IPS DF 6.9 (cell line): ENCODE results near the gene ACYP2.
"Not testable (repeated sequence)": the region's sequence is repeated elsewhere in the genome, so short reads cannot be mapped to it uniquely, and the experiment has no call there.

Source experiments
- DNase-seq: peaks from one replicate; pipeline ENCODE4 v3.0.0-alpha.2; 2013; ENCODE audit warnings: low read depth, low spot score
- H3K27ac ChIP-seq: one replicate; pipeline ENCODE4 v1.5.1; 2013; ENCODE audit warnings: low read length, control low read depth
- H3K27me3 ChIP-seq: 2 replicates; pipeline ENCODE4 v1.6.1; 2013; ENCODE audit warnings: mild to moderate bottlenecking, low read length; ENCODE audit not compliant: control insufficient read depth, insufficient read depth
- H3K36me3 ChIP-seq: 2 replicates; pipeline ENCODE4 v1.6.1; 2013; ENCODE audit warnings: low read length; ENCODE audit not compliant: control insufficient read depth, insufficient read depth
- H3K4me1 ChIP-seq: 2 replicates; pipeline ENCODE4 v1.6.1; 2013; ENCODE audit warnings: low read length; ENCODE audit not compliant: control insufficient read depth, insufficient read depth
- H3K4me3 ChIP-seq: 2 replicates; pipeline ENCODE4 v1.5.1; 2013; ENCODE audit warnings: mild to moderate bottlenecking, low read length
- H3K9me3 ChIP-seq: 2 replicates; pipeline ENCODE4 v1.6.1; 2013; ENCODE audit warnings: low read length, inconsistent platforms; ENCODE audit not compliant: control insufficient read depth, insufficient read depth
- WGBS: extraction: QIAGEN DNeasy Blood & Tissue Kit; methylation state at CpG from one replicate; pipeline ENCODE4 v1.1.7; 2013; ENCODE audit warnings: mixed read lengths, missing lambda C conversion rate; ENCODE audit not compliant: insufficient read length, insufficient coverage; 5-methylcytosine and 5-hydroxymethylcytosine counted together

ACYP2 gene

DNA sequence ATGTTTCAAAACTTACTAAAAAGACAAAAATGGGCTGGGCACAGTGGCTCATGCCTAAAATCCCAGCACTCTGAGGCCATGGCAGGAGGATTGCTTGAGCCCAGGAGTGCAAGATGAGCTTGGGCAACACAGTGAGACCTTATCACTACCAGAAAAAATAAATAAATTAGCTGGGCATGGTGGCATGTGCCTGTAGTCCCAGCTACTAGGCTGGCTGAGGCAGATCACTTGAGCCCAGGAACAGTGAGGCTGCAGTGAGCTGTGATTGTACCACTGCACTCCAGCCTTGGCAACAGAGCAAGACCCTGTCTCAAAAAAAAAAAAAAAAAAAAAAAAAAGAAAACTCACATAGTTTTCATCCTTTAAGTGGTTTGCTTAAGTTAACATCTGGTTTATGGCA, 134.2 kb downstream of the ACYP2 start:
- DNase-seq = no peak
- no peaks in the 10 kb centered on the region for H3K9me3 ChIP-seq
- no peaks in the 10 kb centered on the region for H3K27me3 ChIP-seq
- H3K27ac ChIP-seq = no peak overlapping the region
- H3K4me3 ChIP-seq = no peak overlapping the region
- no peaks in the 10 kb centered on the region for H3K4me1 ChIP-seq
- H3K36me3 ChIP-seq = no peaks in the 10 kb centered on the region

DNA sequence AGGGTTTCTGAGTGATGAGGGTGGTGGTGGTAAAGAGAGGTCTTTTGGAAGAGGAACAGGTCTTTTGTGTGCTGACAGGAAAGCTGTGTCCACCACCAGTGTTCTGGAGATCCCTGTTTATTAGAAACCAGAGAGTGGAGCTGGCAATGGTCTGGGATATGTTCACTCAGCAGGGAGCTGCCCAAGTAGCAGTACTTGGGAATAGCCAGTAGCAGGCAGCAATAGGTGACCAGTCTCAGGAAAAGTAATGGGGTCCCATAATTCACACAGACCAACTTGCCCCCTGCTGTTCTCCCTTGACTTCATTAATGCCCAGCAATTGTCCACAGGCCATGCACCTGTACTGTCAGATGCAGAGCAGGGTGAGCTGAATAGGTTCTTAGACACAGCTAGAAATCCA, 138.8 kb downstream of the ACYP2 start:
- DNase-seq = no peak
- Histone ChIP-seq H3K9me3 (no peaks in the 10 kb centered on the region), H3K27me3 (no peaks in the 10 kb centered on the region), H3K4me3 (no peak overlapping the region), H3K36me3 (no peaks in the 10 kb centered on the region), H3K27ac (no peak overlapping the region), H3K4me1 (no peaks in the 10 kb centered on the region)

DNA sequence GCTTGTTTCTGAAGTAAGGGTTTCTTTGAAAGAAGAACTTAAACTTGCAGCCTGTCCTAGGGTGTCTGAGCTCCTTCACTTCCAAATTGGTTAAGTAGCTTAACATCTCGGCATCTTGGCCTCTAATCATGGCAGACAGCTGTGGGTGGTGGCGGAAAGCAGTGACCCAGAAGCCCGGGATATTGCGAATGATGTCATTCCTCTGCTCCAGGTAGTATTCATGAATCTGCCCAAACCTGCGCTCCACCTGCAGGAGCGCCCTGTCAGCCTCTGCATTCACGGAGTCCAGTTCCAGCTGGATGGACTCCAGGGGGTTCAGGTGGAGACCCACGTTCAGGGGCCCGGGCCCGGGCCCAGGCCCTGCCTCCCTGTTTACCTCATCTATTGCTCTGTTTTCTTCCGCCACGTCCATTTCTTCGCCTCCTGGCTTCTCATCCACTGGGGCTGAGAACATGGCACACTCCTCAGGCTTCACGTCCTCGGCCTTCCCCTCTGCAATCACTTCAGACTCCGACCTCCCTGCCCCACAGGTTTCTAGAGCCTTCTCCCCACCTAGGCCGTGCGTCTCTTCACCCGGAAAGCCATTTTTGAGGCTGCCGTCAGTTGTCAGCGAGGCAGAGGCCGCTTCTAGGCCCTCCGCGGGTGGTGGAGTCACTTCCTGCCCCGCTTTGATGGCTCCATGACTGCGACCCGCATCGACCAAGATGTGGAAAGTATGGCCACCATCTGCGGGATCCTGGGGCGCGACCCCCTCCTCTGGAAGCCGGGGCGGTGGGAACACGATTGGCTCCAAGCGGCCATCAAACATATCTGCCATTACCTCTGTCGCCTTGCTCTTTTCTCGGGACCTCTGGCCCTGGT, 140.0 kb downstream of the ACYP2 start:
- Histone ChIP-seq H3K27me3 (no peaks in the 10 kb centered on the region), H3K4me1 (no peaks in the 10 kb centered on the region), H3K9me3 (no peaks in the 10 kb centered on the region), H3K36me3 (no peaks in the 10 kb centered on the region), H3K4me3 (no peak overlapping the region), H3K27ac (no peak overlapping the region)
- WGBS = no CpG with 5 or more reads among the region's 37 CpGs
- DNase-seq = no peak

DNA sequence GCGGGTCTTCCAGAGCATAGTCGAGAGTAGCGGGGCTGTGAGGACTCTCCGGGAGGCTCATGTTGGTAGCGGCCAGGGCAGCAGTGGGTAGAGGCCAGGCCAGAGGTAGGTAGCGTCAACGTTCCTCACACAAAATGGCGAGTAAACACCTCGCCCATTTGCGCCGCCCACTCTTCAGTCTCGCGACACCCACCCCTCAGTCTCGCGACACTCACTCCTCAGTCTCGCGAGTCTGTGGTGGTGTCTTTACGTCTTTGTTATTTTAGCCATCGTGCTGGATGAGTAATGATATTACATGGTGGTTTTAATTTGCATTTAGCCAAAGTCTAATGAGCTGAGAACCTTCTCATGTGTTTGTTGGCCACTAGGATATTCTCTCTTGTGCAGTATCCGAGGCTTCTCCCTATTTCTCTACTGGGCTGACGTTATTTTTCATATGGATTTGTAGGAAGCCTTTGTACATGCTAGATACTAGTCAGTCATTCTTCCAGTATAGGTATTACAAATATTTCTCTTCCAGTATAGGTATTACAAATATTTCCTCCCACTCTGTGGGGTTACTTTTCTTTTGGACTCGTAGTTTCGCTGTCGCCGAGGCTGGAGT, 140.8 kb downstream of the ACYP2 start, which contains the start of gene TSPYL6:
TSPYL6 (minus strand) TSS at position 139 of the 604 bp plus-strand sequence; CDS start at position 61, 78 bp downstream.
- no peaks in the 10 kb centered on the region for H3K9me3 ChIP-seq
- H3K27ac ChIP-seq = no peak within 1 kb of the TSS
- no peak within 1 kb of the TSS for H3K4me3 ChIP-seq
- no peaks in the 10 kb centered on the region for H3K4me1 ChIP-seq
- no peaks in the 10 kb centered on the region for H3K36me3 ChIP-seq
- H3K27me3 ChIP-seq = no peaks in the 10 kb centered on the region
- no peak for DNase-seq
- WGBS = no CpG with 5 or more reads among the region's 25 CpGs

DNA sequence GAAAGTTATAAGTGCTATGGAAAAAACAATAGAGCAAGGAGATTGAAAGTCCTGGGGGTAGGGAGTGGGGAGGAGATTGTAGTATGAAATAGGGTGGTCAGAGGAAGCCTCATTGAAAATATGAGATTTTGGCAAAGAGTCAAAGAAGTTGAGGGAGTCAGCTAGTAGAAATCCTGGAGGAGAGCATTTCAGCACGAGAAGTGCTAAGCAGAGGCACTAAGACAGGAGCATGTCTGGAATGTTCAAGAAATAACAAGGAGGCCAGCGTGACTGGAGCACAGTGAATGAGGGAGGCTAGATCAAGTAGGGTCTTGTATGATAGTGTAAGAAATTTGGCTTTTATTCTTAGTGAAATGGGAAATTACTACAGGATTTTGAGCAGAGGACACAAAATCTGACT, 142.8 kb downstream of the ACYP2 start:
- DNase-seq = no peak
- H3K27ac ChIP-seq = no peak overlapping the region
- no peaks in the 10 kb centered on the region for H3K9me3 ChIP-seq
- WGBS = no CpG with 5 or more reads among the region's 2 CpGs
- no peaks in the 10 kb centered on the region for H3K4me1 ChIP-seq
- H3K27me3 ChIP-seq = no peaks in the 10 kb centered on the region
- no peak overlapping the region for H3K4me3 ChIP-seq
- no peaks in the 10 kb centered on the region for H3K36me3 ChIP-seq

DNA sequence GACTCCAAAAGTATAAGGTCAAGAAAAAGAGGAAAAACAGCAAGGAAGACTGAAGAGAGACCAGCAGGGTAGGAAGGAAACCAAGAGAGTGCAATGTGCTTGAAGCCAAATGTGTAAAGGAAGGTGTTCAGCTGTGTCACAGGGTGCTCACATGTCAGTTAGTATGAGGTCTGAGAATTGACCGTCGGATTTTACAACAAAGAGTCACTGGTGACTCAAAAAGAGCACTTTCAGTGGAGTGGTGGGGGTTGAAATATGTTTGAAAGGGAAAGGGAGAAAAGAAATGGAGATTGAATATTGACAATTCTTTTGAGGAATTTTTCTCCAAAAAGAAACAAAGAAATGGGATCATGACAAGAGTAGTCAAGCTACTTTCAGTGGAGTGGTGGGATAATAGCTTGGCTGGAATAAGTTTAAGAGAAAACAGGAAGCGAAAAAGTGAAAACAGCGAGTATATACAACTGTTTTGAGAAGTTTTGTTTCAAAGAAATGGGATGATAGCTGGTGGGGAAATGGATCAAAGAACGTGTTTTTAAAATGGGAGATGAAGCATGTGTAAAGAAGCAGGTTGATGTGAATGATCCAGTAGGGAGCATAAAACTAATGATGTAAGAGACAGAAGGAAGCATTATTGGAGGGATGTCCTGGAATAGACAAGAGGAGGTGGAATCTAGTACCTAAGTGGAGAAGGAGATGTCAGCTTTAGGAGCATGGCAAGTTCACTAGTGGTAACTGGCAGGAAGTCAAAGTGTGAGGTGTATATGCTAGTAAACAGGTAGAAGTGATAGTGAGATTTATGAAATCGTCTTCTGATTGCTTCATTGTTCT, 144.2 kb downstream of the ACYP2 start:
- no peaks in the 10 kb centered on the region for H3K36me3 ChIP-seq
- no peak overlapping the region for H3K27ac ChIP-seq
- H3K4me1 ChIP-seq = no peaks in the 10 kb centered on the region
- H3K9me3 ChIP-seq = no peaks in the 10 kb centered on the region
- no peak overlapping the region for H3K4me3 ChIP-seq
- no peaks in the 10 kb centered on the region for H3K27me3 ChIP-seq
- DNase-seq = no peak
- WGBS = 100% methylated on average over 1 of the region's 6 CpGs

DNA sequence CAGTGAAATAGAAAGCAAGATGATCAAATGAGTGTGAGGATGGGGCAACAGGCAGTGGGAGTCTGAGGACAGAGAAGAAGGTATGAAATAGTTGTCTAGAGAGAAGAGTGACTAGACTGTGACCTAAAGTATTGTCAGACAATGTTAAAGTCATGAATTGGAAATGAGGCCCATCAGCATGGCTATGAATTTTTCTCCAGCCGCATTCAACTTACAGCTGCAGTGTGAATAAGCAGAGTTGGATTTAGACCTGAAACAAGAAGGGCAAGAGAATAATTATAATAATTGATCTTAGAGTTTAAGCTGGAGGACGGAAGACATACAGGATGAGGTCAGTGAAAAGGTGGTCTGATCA, 144.8 kb downstream of the ACYP2 start:
- Histone ChIP-seq H3K4me3 (no peak overlapping the region), H3K27ac (no peak overlapping the region), H3K4me1 (no peaks in the 10 kb centered on the region), H3K36me3 (no peaks in the 10 kb centered on the region), H3K27me3 (no peaks in the 10 kb centered on the region), H3K9me3 (no peaks in the 10 kb centered on the region)
- no peak for DNase-seq
- WGBS = no CpG with 5 or more reads among the region's 2 CpGs

DNA sequence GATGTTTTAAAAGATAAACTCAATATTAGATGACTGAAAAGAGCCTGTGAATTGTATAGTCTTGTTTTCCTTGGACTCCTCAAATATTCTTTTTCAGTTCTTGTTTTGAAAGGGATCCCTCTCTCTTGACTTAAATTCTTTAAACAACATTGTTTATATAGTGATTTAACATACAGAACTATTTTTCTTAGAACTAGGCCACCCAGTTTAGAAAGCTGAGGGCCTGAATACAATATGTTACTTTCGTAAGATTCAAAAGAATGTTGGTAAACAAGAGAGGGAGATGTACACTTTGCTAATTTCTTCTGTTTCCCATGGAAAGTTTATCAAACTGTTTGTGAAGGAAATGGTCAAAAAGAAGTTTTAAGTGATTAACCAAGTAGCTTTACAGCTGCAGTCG, 146.1 kb downstream of the ACYP2 start:
- Histone ChIP-seq H3K9me3 (no peaks in the 10 kb centered on the region), H3K27ac (no peak overlapping the region), H3K4me3 (no peak overlapping the region), H3K4me1 (no peaks in the 10 kb centered on the region), H3K27me3 (no peaks in the 10 kb centered on the region), H3K36me3 (no peaks in the 10 kb centered on the region)
- no CpG with 5 or more reads among the region's 2 CpGs for WGBS
- DNase-seq = no peak

DNA sequence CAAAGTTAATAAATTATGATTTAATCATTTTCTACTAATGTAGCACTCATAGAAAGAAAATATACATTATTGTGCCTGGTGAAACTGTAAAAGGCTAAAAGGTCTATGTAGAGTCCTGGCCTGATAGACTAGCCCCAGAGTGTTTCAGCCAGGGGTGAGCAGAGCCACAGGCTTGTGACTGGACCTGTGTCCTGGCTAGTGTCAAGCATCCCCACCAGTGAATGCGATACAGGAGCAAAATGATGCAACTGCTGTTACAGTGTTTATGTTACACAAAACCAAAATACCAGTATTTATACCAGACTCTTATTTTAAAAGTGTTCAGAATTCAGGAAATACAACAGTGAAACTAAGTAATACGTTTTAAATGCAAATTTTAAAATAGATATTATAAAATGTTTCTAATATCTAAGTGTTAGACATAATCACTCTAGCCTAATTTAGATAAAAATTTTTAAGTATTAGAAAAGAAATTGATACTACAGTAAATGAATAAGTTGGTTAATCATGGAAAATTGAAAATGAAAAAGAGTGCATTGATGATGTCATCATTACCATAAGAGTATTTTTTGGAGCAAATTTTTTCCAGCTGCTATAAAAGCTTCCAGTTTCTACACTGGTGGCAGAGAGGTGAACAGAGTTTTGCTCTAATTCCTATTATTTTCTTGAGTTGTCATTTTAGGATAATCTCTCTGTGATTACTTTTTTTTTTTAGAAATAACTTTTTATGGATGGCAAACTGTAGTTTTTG, 146.8 kb downstream of the ACYP2 start:
- no peaks in the 10 kb centered on the region for H3K9me3 ChIP-seq
- no CpG with 5 or more reads among the region's 2 CpGs for WGBS
- no peak overlapping the region for H3K27ac ChIP-seq
- DNase-seq = no peak
- no peak overlapping the region for H3K4me3 ChIP-seq
- no peaks in the 10 kb centered on the region for H3K36me3 ChIP-seq
- no peaks in the 10 kb centered on the region for H3K4me1 ChIP-seq
- no peaks in the 10 kb centered on the region for H3K27me3 ChIP-seq

DNA sequence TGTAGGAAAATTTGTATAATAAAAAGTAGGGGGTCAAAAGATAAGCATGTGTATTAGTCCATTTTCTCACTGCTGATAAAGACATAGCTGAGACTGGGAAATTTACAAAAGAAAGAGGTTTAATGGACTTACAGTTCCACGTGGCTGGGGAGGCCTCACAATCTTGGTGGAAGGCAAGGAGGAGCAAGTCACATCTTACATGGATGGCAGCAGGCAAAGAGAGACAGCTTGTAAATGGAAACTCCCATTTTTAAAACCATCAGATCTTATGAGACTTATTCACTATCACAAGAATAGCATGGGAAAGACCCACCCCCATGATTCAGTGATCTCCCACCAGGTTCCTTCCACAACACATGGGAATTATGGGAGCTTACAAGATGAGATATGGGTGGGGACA, 149.7 kb downstream of the ACYP2 start:
- WGBS = no CpG with 5 or more reads among the region's 1 CpG
- not testable (repeated sequence) for H3K27ac ChIP-seq, H3K9me3 ChIP-seq, H3K27me3 ChIP-seq, H3K4me1 ChIP-seq, H3K4me3 ChIP-seq, H3K36me3 ChIP-seq, DNase-seq
